ENCODE results near the gene CDC5L.
A peak's percentile ranks its signal among the peaks of the same experiment; 100 is the strongest.
"Not testable (repeated sequence)": the region's sequence is repeated elsewhere in the genome, so short reads cannot be mapped to it uniquely, and the experiment has no call there.

CDC5L gene

GRCh38 chr6:44442236-44442635, 54.7 kb downstream of the CDC5L start:
- Histone ChIP-seq H3K4me1 (ENCODE audit: control insufficient read depth, insufficient read depth, low read length) (peaks cover 20% of the 10 kb centered on the region), H3K9ac (ENCODE audit: low read depth, low read length) (no peak overlapping the region), H3K9me3 (replicated peaks; ENCODE audit: low read length) (no peaks in the 10 kb centered on the region), H3K4me2 (ENCODE audit: low read length) (no peak overlapping the region), H3K36me3 (ENCODE audit: insufficient read depth, low read length) (peaks cover 7% of the 10 kb centered on the region), H3K4me3 (ENCODE audit: low read length) (no peak overlapping the region), H3K27me3 (ENCODE audit: control insufficient read depth, insufficient read depth, low read length) (no peaks in the 10 kb centered on the region)

GRCh38 chr6:44442833-44443444, 55.4 kb downstream of the CDC5L start:
- Histone ChIP-seq H3K9ac (ENCODE audit: low read depth, low read length) (no peak overlapping the region), H3K4me3 (ENCODE audit: low read length) (no peak overlapping the region), H3K4me2 (ENCODE audit: low read length) (no peak overlapping the region), H3K4me1 (ENCODE audit: control insufficient read depth, insufficient read depth, low read length) (peaks cover 27% of the 10 kb centered on the region), H3K9me3 (replicated peaks; ENCODE audit: low read length) (no peaks in the 10 kb centered on the region), H3K27me3 (ENCODE audit: control insufficient read depth, insufficient read depth, low read length) (no peaks in the 10 kb centered on the region), H3K36me3 (ENCODE audit: insufficient read depth, low read length) (peaks cover 13% of the 10 kb centered on the region)

GRCh38 chr6:44444853-44445252, 57.3 kb downstream of the CDC5L start:
- no peak overlapping the region for H3K4me3 ChIP-seq (ENCODE audit: low read length)
- no peaks in the 10 kb centered on the region for H3K27me3 ChIP-seq (ENCODE audit: control insufficient read depth, insufficient read depth, low read length)
- peaks cover 23% of the 10 kb centered on the region for H3K4me1 ChIP-seq (ENCODE audit: control insufficient read depth, insufficient read depth, low read length)
- H3K9me3 ChIP-seq (replicated peaks; ENCODE audit: low read length) = no peaks in the 10 kb centered on the region
- H3K9ac ChIP-seq (ENCODE audit: low read depth, low read length) = no peak overlapping the region
- H3K36me3 ChIP-seq (ENCODE audit: insufficient read depth, low read length) = peaks cover 18% of the 10 kb centered on the region
- H3K4me2 ChIP-seq (ENCODE audit: low read length) = no peak overlapping the region

- Histone ChIP-seq H3K4me2 (ENCODE audit: low read length) (peak overlapping the region; percentile 57), H3K36me3 (ENCODE audit: insufficient read depth, low read length) (peaks cover 18% of the 10 kb centered on the region), H3K4me3 (ENCODE audit: low read length) (no peak overlapping the region), H3K9me3 (replicated peaks; ENCODE audit: low read length) (no peaks in the 10 kb centered on the region), H3K4me1 (ENCODE audit: control insufficient read depth, insufficient read depth, low read length) (peaks cover 23% of the 10 kb centered on the region), H3K9ac (ENCODE audit: low read depth, low read length) (peak overlapping the region; percentile 50), H3K27me3 (ENCODE audit: control insufficient read depth, insufficient read depth, low read length) (no peaks in the 10 kb centered on the region)
Observed at GRCh38 chr6:44446626-44447300, 59.3 kb downstream of the CDC5L start.

DNA sequence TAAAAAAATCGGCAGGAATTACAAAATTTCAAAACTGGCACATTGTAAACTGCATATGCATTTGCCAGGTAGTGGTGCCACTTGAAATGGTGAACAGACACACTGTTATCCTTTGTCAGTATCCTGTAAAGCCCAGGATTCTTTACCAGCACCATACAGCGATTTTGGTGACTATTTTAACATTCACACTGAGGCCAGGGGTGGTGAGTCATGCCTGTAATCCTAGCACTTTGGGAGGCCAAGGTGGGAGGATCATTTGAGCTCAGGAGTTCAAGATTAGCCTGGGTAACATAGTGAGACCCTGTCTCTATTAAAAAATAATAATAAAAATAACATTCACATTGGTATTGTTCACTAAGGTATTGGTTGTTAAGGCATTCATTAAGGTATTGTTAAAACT, 61.7 kb downstream of the CDC5L start:
- not testable (repeated sequence) for H3K4me3 ChIP-seq (ENCODE audit: low read length); H3K27me3 ChIP-seq (ENCODE audit: control insufficient read depth, insufficient read depth, low read length); H3K9me3 ChIP-seq (replicated peaks; ENCODE audit: low read length); H3K4me2 ChIP-seq (ENCODE audit: low read length); H3K9ac ChIP-seq (ENCODE audit: low read depth, low read length)
- Histone ChIP-seq H3K36me3 (ENCODE audit: insufficient read depth, low read length) (peaks cover 18% of the 10 kb centered on the region), H3K4me1 (ENCODE audit: control insufficient read depth, insufficient read depth, low read length) (peaks cover 35% of the 10 kb centered on the region)

DNA sequence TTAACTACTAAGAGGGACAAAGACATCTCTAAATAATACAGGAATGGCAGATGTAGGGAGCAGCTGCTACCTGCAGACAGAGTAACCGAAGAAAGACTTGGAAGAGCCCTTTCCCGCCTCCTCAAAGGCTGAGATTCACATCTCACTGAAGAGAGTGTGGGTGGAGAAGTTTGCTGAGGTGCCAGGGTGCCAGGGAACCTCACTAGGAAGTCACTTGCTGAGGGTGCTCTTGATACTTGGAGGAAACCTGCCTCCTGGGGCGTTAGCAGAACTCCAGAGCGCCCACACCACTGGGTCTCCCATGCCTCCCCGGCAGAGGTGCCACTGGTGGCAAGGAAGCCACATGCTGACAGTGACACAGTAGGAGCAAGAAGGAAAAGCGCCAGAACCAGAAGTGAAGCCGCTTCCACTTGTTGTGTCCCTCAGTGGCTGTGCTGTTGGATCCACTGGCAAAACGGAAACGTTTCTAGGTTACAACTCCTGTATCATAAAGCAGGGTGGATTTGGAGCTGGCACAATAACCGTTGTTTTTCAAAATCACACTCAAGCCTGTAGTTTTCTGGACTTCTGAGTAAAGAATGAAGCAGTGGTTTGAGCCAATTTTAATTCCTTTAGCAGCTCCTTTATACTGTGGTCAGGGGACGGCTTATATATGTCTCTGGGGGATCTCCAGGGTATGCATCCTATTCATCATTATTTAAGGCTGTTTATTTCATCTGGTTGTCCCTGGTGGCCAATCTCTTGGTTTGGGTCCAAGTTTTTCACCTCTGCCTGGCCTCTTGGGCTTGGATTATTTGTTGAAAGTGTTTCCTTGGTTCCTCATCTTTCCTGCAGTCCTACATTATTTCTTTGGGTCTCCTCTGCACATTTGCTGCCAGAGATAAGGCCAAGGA, 64.5 kb downstream of the CDC5L start:
- H3K4me1 ChIP-seq (ENCODE audit: control insufficient read depth, insufficient read depth, low read length) = peaks cover 32% of the 10 kb centered on the region

GRCh38 chr6:44452725-44453124, 65.2 kb downstream of the CDC5L start:
- peaks cover 8% of the 10 kb centered on the region for H3K36me3 ChIP-seq (ENCODE audit: insufficient read depth, low read length)
- peaks cover 26% of the 10 kb centered on the region for H3K4me1 ChIP-seq (ENCODE audit: control insufficient read depth, insufficient read depth, low read length)
- peak overlapping the region; percentile 14 for H3K9ac ChIP-seq (ENCODE audit: low read depth, low read length)
- H3K27me3 ChIP-seq (ENCODE audit: control insufficient read depth, insufficient read depth, low read length) = no peaks in the 10 kb centered on the region
- no peak overlapping the region for H3K4me3 ChIP-seq (ENCODE audit: low read length)
- H3K9me3 ChIP-seq (replicated peaks; ENCODE audit: low read length) = no peaks in the 10 kb centered on the region
- peak overlapping the region; percentile 18 for H3K4me2 ChIP-seq (ENCODE audit: low read length)

More for the DNA sequence above, 64.5 kb downstream of the CDC5L start:
- Histone ChIP-seq H3K27me3 (ENCODE audit: control insufficient read depth, insufficient read depth, low read length) (no peaks in the 10 kb centered on the region), H3K9me3 (replicated peaks; ENCODE audit: low read length) (no peaks in the 10 kb centered on the region), H3K36me3 (ENCODE audit: insufficient read depth, low read length) (peaks cover 12% of the 10 kb centered on the region), H3K4me3 (ENCODE audit: low read length) (no peak overlapping the region), H3K9ac (ENCODE audit: low read depth, low read length) (peak overlapping the region; percentile 14), H3K4me2 (ENCODE audit: low read length) (peak overlapping the region; percentile 18)

- no peak overlapping the region for H3K9ac ChIP-seq (ENCODE audit: low read depth, low read length)
- H3K4me3 ChIP-seq (ENCODE audit: low read length) = no peak overlapping the region
Observed at GRCh38 chr6:44453146-44453545, 65.6 kb downstream of the CDC5L start.

DNA sequence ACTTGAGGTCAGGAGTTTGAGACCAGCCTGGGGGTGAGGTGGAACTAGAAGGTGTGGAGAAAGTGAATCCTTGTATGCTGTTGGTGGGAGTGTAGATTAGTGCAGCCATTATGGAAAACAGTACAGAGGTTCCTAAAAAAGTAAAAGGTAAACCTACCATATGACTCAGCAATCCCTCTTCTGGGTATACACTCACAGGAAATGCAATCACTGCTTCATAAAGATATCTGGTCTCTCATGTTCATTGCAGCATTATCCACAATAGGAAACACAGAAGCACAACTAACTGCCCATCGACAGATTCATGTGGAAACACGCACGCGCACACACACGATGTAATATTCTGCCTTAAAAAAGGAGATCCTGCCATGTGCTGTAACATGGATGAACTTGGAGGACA, 66.7 kb downstream of the CDC5L start:
- Histone ChIP-seq H3K27me3 (ENCODE audit: control insufficient read depth, insufficient read depth, low read length) (no peaks in the 10 kb centered on the region), H3K36me3 (ENCODE audit: insufficient read depth, low read length) (no peaks in the 10 kb centered on the region)

More at GRCh38 chr6:44453146-44453545, 65.6 kb downstream of the CDC5L start:
- peaks cover 25% of the 10 kb centered on the region for H3K4me1 ChIP-seq (ENCODE audit: control insufficient read depth, insufficient read depth, low read length)
- no peak overlapping the region for H3K4me2 ChIP-seq (ENCODE audit: low read length)
- no peaks in the 10 kb centered on the region for H3K27me3 ChIP-seq (ENCODE audit: control insufficient read depth, insufficient read depth, low read length)
- peaks cover 3% of the 10 kb centered on the region for H3K36me3 ChIP-seq (ENCODE audit: insufficient read depth, low read length)
- no peaks in the 10 kb centered on the region for H3K9me3 ChIP-seq (replicated peaks; ENCODE audit: low read length)

DNA sequence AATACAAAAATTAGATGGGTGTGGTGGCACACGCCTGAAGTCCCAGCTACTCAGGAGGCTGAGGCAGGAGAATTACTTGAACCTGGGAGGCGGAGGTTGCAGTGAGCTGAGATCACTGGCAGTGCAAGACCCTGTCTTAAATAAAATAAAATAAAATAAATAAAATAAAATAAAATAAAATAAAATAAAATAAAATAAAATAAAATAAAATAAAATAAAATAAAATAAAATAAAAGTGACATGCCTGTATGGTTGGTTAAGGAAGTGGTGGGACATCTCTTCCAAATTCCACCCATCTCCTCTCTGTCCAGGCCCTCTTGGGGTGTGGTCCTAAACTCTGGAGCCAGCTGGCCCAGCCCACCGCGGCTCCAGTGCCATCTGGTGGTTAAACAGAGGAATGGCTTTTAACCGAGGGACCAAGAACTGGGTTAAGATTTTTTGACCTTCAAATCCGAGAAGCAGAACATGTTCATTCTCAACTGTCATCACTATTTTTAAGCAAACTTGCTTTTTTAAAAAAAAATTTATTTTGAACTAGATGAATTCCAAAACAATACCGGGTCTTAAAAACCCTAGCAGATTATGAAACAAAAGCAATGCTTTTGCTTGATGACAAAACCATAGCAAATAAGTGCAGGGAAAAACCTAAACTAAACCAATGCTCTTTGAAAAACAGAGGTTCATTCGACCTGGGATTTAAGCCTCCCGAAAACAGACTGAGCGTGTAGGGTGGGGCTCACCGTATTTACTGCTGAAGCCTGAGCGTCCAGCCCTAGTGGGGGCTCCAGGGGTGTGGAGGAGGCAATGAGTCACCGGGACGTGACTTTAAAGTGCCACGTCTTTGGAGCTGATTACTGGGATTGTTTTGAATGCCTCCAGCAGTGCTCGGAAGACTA, 68.8 kb downstream of the CDC5L start:
- Histone ChIP-seq H3K36me3 (ENCODE audit: insufficient read depth, low read length) (no peaks in the 10 kb centered on the region), H3K4me2 (ENCODE audit: low read length) (peak overlapping the region; percentile 65), H3K9me3 (replicated peaks; ENCODE audit: low read length) (no peaks in the 10 kb centered on the region), H3K27me3 (ENCODE audit: control insufficient read depth, insufficient read depth, low read length) (no peaks in the 10 kb centered on the region), H3K9ac (ENCODE audit: low read depth, low read length) (peak overlapping the region; percentile 24), H3K4me3 (ENCODE audit: low read length) (peak overlapping the region; percentile 37), H3K4me1 (ENCODE audit: control insufficient read depth, insufficient read depth, low read length) (peaks cover 22% of the 10 kb centered on the region)

More for the DNA sequence above, 66.7 kb downstream of the CDC5L start:
- no peak overlapping the region for H3K4me2 ChIP-seq (ENCODE audit: low read length)
- H3K4me1 ChIP-seq (ENCODE audit: control insufficient read depth, insufficient read depth, low read length) = peaks cover 22% of the 10 kb centered on the region
- H3K9me3 ChIP-seq (replicated peaks; ENCODE audit: low read length) = no peaks in the 10 kb centered on the region
- H3K4me3 ChIP-seq (ENCODE audit: low read length) = no peak overlapping the region
- no peak overlapping the region for H3K9ac ChIP-seq (ENCODE audit: low read depth, low read length)

DNA sequence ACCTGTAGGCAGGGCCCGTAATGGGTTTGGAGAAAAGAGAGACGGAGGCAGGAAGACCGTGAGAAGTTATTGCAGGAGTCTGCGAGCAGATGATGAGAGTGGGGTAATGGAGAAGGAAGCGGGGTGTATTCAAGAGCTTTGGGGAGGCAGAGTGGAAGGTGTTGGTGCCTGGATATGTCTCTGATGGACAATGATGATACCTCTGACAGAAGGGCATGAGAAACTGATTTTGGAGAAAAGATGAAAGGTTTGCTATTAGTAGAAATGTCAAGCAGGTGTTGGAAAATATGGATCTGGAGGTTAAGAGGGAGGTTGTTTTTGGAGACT, 69.4 kb downstream of the CDC5L start:
- Histone ChIP-seq H3K4me3 (ENCODE audit: low read length) (peak overlapping the region; percentile 37), H3K4me1 (ENCODE audit: control insufficient read depth, insufficient read depth, low read length) (peaks cover 19% of the 10 kb centered on the region), H3K4me2 (ENCODE audit: low read length) (peak overlapping the region; percentile 65), H3K36me3 (ENCODE audit: insufficient read depth, low read length) (no peaks in the 10 kb centered on the region), H3K9ac (ENCODE audit: low read depth, low read length) (peak overlapping the region; percentile 24), H3K9me3 (replicated peaks; ENCODE audit: low read length) (no peaks in the 10 kb centered on the region), H3K27me3 (ENCODE audit: control insufficient read depth, insufficient read depth, low read length) (no peaks in the 10 kb centered on the region)

All from skeletal muscle satellite cell (primary cell).